Dendritic cell treated with granulocyte-macrophage colony-stimulating factor and Interleukin-4, amounts not matched to agents 40 ng/mL and 50 ng/mL, for 4 days (primary cell): ENCODE results near the gene CCM2L.

Experiments used
- H3K27ac Mint-ChIP-seq: one replicate; pipeline ENCODE4 v1.8.0; 2022; ENCODE audit warnings: mild to moderate bottlenecking, mixed read lengths
- H3K27me3 Mint-ChIP-seq: one replicate; pipeline ENCODE4 v1.8.0; 2022; ENCODE audit warnings: mild to moderate bottlenecking, mixed read lengths
- H3K36me3 Mint-ChIP-seq: one replicate; pipeline ENCODE4 v1.8.0; 2022; ENCODE audit warnings: low read depth, mixed read lengths
- H3K4me1 Mint-ChIP-seq: one replicate; pipeline ENCODE4 v1.8.0; 2022; ENCODE audit warnings: low read depth, mixed read lengths
- H3K4me3 Mint-ChIP-seq: one replicate; pipeline ENCODE4 v1.8.0; 2022; ENCODE audit warnings: mild to moderate bottlenecking, moderate library complexity, mixed read lengths
- H3K9me3 Mint-ChIP-seq: one replicate; pipeline ENCODE4 v1.8.0; 2022; ENCODE audit warnings: mixed read lengths
- intact Hi-C: fragments of 100-400 bp; cut with micrococcal nuclease; formaldehyde crosslinking; loops from one replicate; pipeline ENCODE4 v1.15.0; 2022

CCM2L gene

GRCh38 chr20:31981784-31982183 is 28.5 kb upstream of the CCM2L start:
- Mint-ChIP-seq H3K4me1 (no peaks in the 10 kb centered on the region), H3K36me3 (no peaks in the 10 kb centered on the region), H3K27me3 (peaks cover 11% of the 10 kb centered on the region), H3K27ac (no peak overlapping the region), H3K4me3 (no peak overlapping the region), H3K9me3 (no peaks in the 10 kb centered on the region)
- intact Hi-C loops: no loop called here

GRCh38 chr20:31984981-31985471 is 25.2 kb upstream of the CCM2L start:
- no peak overlapping the region for H3K4me3 Mint-ChIP-seq
- H3K4me1 Mint-ChIP-seq: no peaks in the 10 kb centered on the region
- H3K9me3 Mint-ChIP-seq: no peaks in the 10 kb centered on the region
- no peaks in the 10 kb centered on the region for H3K36me3 Mint-ChIP-seq
- intact Hi-C loops: no loop called here
- no peak overlapping the region for H3K27ac Mint-ChIP-seq
- peaks cover 9% of the 10 kb centered on the region for H3K27me3 Mint-ChIP-seq

- H3K27me3 Mint-ChIP-seq: peaks cover 15% of the 10 kb centered on the region
- intact Hi-C loops: no loop called here
- no peaks in the 10 kb centered on the region for H3K36me3 Mint-ChIP-seq
- H3K27ac Mint-ChIP-seq: no peak overlapping the region
- no peaks in the 10 kb centered on the region for H3K4me1 Mint-ChIP-seq
- no peaks in the 10 kb centered on the region for H3K9me3 Mint-ChIP-seq
- H3K4me3 Mint-ChIP-seq: no peak overlapping the region
These were observed 22.5 kb upstream of the CCM2L start for GRCh38 chr20:31987744-31988143.

GRCh38 chr20:31988430-31989015 is 21.7 kb upstream of the CCM2L start:
- Mint-ChIP-seq H3K27me3 (peaks cover 21% of the 10 kb centered on the region), H3K27ac (no peak overlapping the region), H3K4me3 (no peak overlapping the region), H3K36me3 (no peaks in the 10 kb centered on the region), H3K4me1 (no peaks in the 10 kb centered on the region), H3K9me3 (no peaks in the 10 kb centered on the region)
- intact Hi-C loops: no loop called here

GRCh38 chr20:31989030-31989645 is 21.1 kb upstream of the CCM2L start:
- intact Hi-C loops: no loop called here
- Mint-ChIP-seq H3K27me3 (peaks cover 25% of the 10 kb centered on the region), H3K4me1 (no peaks in the 10 kb centered on the region), H3K4me3 (no peak overlapping the region), H3K27ac (no peak overlapping the region), H3K9me3 (no peaks in the 10 kb centered on the region), H3K36me3 (no peaks in the 10 kb centered on the region)

- Mint-ChIP-seq H3K27ac (no peak overlapping the region), H3K36me3 (no peaks in the 10 kb centered on the region)
These were observed 19.4 kb upstream of the CCM2L start for GRCh38 chr20:31990641-31991338.

GRCh38 chr20:31991339-31991705 is 18.9 kb upstream of the CCM2L start:
- Mint-ChIP-seq H3K36me3 (no peaks in the 10 kb centered on the region), H3K4me1 (no peaks in the 10 kb centered on the region), H3K9me3 (no peaks in the 10 kb centered on the region), H3K4me3 (no peak overlapping the region), H3K27ac (no peak overlapping the region), H3K27me3 (peaks cover 43% of the 10 kb centered on the region)
- intact Hi-C loops: no loop called here

More at GRCh38 chr20:31990641-31991338, 19.4 kb upstream of the CCM2L start:
- peaks cover 38% of the 10 kb centered on the region for H3K27me3 Mint-ChIP-seq
- no peaks in the 10 kb centered on the region for H3K4me1 Mint-ChIP-seq
- intact Hi-C loops: no loop called here
- no peaks in the 10 kb centered on the region for H3K9me3 Mint-ChIP-seq
- H3K4me3 Mint-ChIP-seq: no peak overlapping the region

GRCh38 chr20:31992086-31992485 is 18.2 kb upstream of the CCM2L start:
- H3K4me3 Mint-ChIP-seq: no peak overlapping the region
- intact Hi-C loops: no loop called here
- H3K27ac Mint-ChIP-seq: no peak overlapping the region
- no peaks in the 10 kb centered on the region for H3K9me3 Mint-ChIP-seq
- peaks cover 50% of the 10 kb centered on the region for H3K27me3 Mint-ChIP-seq
- H3K4me1 Mint-ChIP-seq: no peaks in the 10 kb centered on the region
- H3K36me3 Mint-ChIP-seq: no peaks in the 10 kb centered on the region

- H3K9me3 Mint-ChIP-seq: no peaks in the 10 kb centered on the region
- intact Hi-C loops: no loop called here
- no peaks in the 10 kb centered on the region for H3K36me3 Mint-ChIP-seq
- no peak overlapping the region for H3K27ac Mint-ChIP-seq
- H3K4me1 Mint-ChIP-seq: no peaks in the 10 kb centered on the region
- no peak overlapping the region for H3K4me3 Mint-ChIP-seq
- H3K27me3 Mint-ChIP-seq: peaks cover 52% of the 10 kb centered on the region
These were observed 13.2 kb upstream of the CCM2L start for GRCh38 chr20:31996996-31997395.

- Mint-ChIP-seq H3K27me3 (peaks cover 42% of the 10 kb centered on the region), H3K36me3 (no peaks in the 10 kb centered on the region), H3K4me1 (no peaks in the 10 kb centered on the region), H3K9me3 (no peaks in the 10 kb centered on the region), H3K27ac (no peak overlapping the region), H3K4me3 (no peak overlapping the region)
- intact Hi-C loops: no loop called here
These were observed 12.0 kb upstream of the CCM2L start for GRCh38 chr20:31998246-31998645.

- H3K4me1 Mint-ChIP-seq: peaks cover 9% of the 10 kb centered on the region
- no peak overlapping the region for H3K4me3 Mint-ChIP-seq
- H3K27me3 Mint-ChIP-seq: peaks cover 10% of the 10 kb centered on the region
- intact Hi-C loops: no loop called here
- H3K27ac Mint-ChIP-seq: no peak overlapping the region
- no peaks in the 10 kb centered on the region for H3K9me3 Mint-ChIP-seq
- no peaks in the 10 kb centered on the region for H3K36me3 Mint-ChIP-seq
These were observed 6.9 kb upstream of the CCM2L start for GRCh38 chr20:32003325-32003724.

- Mint-ChIP-seq H3K4me1 (peaks cover 9% of the 10 kb centered on the region), H3K9me3 (no peaks in the 10 kb centered on the region), H3K27me3 (peaks cover 10% of the 10 kb centered on the region), H3K27ac (no peak overlapping the region), H3K4me3 (no peak overlapping the region), H3K36me3 (no peaks in the 10 kb centered on the region)
- intact Hi-C loops: no loop called here
These were observed 5.3 kb upstream of the CCM2L start for GRCh38 chr20:32004963-32005362.

- Mint-ChIP-seq H3K9me3 (no peaks in the 10 kb centered on the region), H3K4me1 (peaks cover 9% of the 10 kb centered on the region), H3K27me3 (peaks cover 17% of the 10 kb centered on the region), H3K27ac (no peak overlapping the region), H3K36me3 (no peaks in the 10 kb centered on the region), H3K4me3 (no peak overlapping the region)
- intact Hi-C loops: no loop called here
These were observed 4.2 kb upstream of the CCM2L start for GRCh38 chr20:32006053-32006452.

GRCh38 chr20:32006841-32007786 is 3.1 kb upstream of the CCM2L start:
- no peaks in the 10 kb centered on the region for H3K36me3 Mint-ChIP-seq
- H3K4me3 Mint-ChIP-seq: no peak overlapping the region
- H3K27ac Mint-ChIP-seq: no peak overlapping the region
- H3K27me3 Mint-ChIP-seq: peaks cover 21% of the 10 kb centered on the region
- H3K9me3 Mint-ChIP-seq: no peaks in the 10 kb centered on the region
- intact Hi-C loops: no loop called here
- H3K4me1 Mint-ChIP-seq: peaks cover 9% of the 10 kb centered on the region
